Bronchial epithelial cell (primary cell): Measurements from ENCODE around the gene OR10V1. TPM values are rescaled to one million over a fixed set of nuclear protein-coding genes. Genes with fewer than 3 reads are reported as not detected.
"Not testable (repeated sequence)": the region's sequence is repeated elsewhere in the genome, so short reads cannot be mapped to it uniquely, and the experiment has no call there.

ENCODE experiments used
- DNase-seq: peaks from one replicate; pipeline ENCODE4 v3.0.0-alpha.2; 2010; ENCODE audit warnings: low read depth
- FAIRE-seq: peaks from 2 replicates; lab custom pipeline; 2011; peaks lifted over from hg19 to GRCh38; lab: Jason Lieb, UNC
- H3K27me3 ChIP-seq: 2 replicates; pipeline ENCODE4 v1.5.1; 2011; ENCODE audit warnings: low read length; ENCODE audit not compliant: control insufficient read depth, insufficient read depth
- H3K36me3 ChIP-seq: 2 replicates; pipeline ENCODE4 v1.5.1; 2011; ENCODE audit warnings: low read length; ENCODE audit not compliant: control insufficient read depth, insufficient read depth
- H3K4me3 ChIP-seq: 2 replicates; pipeline ENCODE4 v1.5.1; 2011; ENCODE audit warnings: mild to moderate bottlenecking, low read depth, low read length, control low read depth
- total RNA-seq: library from RNA; depleted of rRNA; stranded (reverse); fragments of >200 nt; gene quantifications from 2 replicates; pipeline ENCODE4 v1.2.1, GENCODE V29; 2014
- TF ChIP-seq, protein P1 (sequence below): IDR thresholded peaks from 2 replicates; pipeline ENCODE4 v1.5.1; 2011; ENCODE audit warnings: mild to moderate bottlenecking, moderate library complexity, low read length, control low read depth, inconsistent platforms; ENCODE audit not compliant: insufficient read depth, severe bottlenecking

Gene OR10V1
- total RNA-seq, 1 donor from 2014 or later, result not detected

DNA sequence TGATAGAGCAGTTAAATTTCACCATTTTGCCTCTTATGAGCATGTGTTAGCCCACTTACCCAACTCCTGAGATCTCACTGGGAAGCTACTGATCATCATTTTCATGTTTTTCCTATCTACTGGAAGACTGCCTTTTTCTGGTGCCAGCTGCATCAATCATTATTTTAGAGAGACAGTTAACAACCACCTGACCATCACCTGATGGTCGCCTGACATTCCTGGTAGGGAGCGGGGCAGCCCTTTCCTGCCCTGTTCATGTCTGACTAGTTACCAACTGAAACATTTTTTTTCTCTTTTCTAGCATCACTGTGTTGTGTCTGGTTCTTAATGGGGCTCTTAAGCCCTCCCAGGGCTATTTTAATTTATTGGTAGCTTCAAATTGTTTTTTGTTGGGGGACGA, 24.6 kb downstream of the OR10V1 start:
- FAIRE-seq, result no peak
- no peaks in the 10 kb centered on the region for H3K27me3 ChIP-seq
- no peak overlapping the region for H3K4me3 ChIP-seq
- TF ChIP-seq, protein P1, sequence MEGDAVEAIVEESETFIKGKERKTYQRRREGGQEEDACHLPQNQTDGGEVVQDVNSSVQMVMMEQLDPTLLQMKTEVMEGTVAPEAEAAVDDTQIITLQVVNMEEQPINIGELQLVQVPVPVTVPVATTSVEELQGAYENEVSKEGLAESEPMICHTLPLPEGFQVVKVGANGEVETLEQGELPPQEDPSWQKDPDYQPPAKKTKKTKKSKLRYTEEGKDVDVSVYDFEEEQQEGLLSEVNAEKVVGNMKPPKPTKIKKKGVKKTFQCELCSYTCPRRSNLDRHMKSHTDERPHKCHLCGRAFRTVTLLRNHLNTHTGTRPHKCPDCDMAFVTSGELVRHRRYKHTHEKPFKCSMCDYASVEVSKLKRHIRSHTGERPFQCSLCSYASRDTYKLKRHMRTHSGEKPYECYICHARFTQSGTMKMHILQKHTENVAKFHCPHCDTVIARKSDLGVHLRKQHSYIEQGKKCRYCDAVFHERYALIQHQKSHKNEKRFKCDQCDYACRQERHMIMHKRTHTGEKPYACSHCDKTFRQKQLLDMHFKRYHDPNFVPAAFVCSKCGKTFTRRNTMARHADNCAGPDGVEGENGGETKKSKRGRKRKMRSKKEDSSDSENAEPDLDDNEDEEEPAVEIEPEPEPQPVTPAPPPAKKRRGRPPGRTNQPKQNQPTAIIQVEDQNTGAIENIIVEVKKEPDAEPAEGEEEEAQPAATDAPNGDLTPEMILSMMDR, result no peak
- H3K36me3 ChIP-seq, result no peaks in the 10 kb centered on the region
- no peak for DNase-seq

DNA sequence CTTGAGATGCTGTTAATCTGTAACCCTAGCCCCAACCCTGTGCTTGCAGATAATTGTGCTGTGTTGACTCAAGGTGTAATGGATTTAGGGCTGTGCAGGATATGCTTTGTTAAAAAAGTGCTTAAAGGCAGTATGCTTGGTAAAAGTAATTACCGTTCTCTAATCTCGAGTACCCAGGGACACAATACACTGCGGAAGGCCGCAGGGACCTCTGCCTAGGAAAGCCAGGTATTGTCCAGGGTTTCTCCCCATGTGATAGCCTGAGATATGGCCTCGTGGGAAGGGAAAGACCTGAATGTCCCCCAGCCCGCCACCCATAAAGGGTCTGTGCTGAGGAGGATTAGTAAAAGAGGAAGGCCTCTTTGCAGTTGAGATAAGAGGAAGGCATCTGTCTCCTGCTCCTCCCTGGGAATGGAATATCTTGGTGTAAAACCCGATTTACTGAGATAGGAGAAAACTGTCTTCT, 32.4 kb downstream of the OR10V1 start:
- H3K27me3 ChIP-seq, FAIRE-seq, H3K36me3 ChIP-seq, H3K4me3 ChIP-seq: not testable (repeated sequence)
- DNase-seq, result peak; percentile 25

DNA sequence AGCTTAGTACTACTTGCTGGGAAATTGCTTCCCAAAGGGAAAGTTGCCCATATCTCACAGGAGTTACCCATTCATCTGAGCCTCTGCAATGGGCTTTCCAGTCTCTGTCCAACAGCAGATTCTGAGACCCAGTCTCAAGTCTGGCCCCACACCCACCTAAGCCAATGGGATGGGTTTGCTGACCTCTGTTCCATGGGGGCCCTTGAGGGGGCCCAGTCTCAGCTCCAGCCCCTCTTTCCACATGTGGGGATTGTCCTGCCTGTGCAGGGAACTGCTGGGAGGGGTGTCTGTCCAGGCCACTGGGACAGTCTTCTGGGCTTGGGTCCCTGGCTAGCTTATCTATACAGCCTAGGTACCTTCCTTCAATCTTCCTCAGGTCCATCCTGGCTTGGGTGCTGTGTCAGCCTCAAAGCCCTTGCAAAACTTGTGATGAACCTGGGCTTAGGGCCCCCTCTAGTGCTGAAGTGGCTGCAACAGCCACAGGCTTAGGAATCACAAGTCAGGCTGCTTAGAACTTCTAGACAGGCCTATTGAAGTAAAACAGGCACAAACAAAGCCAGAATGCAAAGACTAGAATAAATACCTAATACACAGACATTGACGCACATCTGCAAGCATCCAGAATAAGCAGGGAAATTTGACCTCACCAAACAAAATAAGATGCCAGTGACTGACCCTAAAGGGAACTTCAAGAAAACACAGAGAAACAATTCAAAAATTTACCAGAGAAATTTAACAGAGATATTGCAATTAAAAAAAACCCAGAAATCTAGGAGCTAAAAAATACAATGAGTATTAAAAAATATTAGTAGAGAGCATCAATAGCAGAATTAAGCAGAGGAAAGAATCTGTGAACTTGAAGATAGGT, 33.1 kb downstream of the OR10V1 start:
- no peaks in the 10 kb centered on the region for H3K36me3 ChIP-seq
- H3K4me3 ChIP-seq, result no peak overlapping the region
- DNase-seq, result peak; percentile 75
- TF ChIP-seq, protein P1, result peak; percentile 77
- H3K27me3 ChIP-seq, result no peaks in the 10 kb centered on the region
- no peak for FAIRE-seq

DNA sequence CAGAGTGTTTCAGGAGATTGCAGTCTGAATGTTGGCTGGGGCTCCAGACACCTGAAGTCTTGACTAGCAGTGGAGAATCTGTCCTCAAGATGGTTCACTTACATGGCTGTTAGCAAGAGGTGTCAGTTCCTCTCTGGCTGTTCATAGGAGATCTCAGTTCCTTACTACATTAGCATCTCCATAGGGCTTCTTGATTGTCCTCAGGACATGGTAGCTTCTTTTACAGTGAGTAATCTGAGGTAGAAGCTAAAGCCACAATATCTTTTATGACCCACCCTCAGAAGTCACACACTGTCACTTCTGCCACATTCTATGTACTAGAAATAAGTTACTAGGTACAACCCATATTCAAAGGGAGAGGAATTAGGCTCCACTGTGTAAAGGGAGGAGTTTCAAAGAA, 34.3 kb downstream of the OR10V1 start:
- DNase-seq, result no peak
- TF ChIP-seq, protein P1, result no peak
- Histone ChIP-seq H3K4me3 (no peak overlapping the region), H3K36me3 (no peaks in the 10 kb centered on the region), H3K27me3 (no peaks in the 10 kb centered on the region)
- FAIRE-seq, result no peak

- Histone ChIP-seq H3K4me3 (no peak overlapping the region), H3K27me3 (no peaks in the 10 kb centered on the region), H3K36me3 (no peaks in the 10 kb centered on the region)
- DNase-seq (no peak), FAIRE-seq (no peak)
- TF ChIP-seq, protein P1, result no peak
Measured at GRCh38 chr11:59678813-59679165, 34.9 kb downstream of the OR10V1 start.

DNA sequence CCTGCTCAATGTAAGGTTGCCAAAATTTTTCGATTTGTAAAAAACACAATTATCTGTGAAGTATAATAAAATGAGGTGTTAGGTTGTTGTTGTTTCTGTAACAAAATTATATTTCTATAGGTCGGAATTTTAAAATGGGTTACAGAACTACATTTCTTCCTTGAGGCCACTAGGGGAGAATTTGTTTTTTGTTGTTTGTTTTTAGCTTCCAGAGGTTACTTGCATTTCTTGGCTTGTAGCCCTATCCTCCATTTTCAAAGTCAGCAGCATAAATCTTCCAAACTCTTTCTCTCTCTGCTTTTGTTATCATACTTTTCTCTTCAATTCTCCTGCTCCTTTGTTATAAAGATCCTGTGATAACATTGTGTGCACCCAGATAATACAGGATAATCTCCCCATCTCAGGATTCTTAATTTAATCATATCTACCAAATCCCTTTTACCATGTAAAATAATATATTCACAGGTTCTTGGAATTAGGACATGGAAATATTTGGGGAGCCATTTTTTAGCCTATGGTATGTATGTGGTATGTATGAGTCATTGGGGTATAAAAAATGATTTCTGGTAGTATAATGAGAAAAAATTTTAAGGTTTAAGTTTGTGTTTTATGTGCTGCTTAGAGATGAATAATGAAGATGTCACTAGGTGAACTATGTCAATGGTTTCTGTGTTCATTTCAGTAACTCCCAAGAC, 35.4 kb downstream of the OR10V1 start:
- no peaks in the 10 kb centered on the region for H3K27me3 ChIP-seq
- DNase-seq, result no peak
- FAIRE-seq, result no peak
- H3K4me3 ChIP-seq, result no peak overlapping the region
- TF ChIP-seq, protein P1, result no peak
- H3K36me3 ChIP-seq, result no peaks in the 10 kb centered on the region
